Left ventricle myocardium inferior (tissue), 1 donor: ENCODE data around the gene CDC45. TPM values are rescaled to one million over a fixed set of nuclear protein-coding genes. Genes with fewer than 3 reads are reported as not detected.

Experiments
- DNase-seq: peaks from one replicate; pipeline ENCODE4 v3.0.0-alpha.2; 2020
- H3K27ac ChIP-seq: fragments of 200-600 bp; replicated peaks from 2 replicates; pipeline ENCODE4 v1.8.0; 2021
- H3K27me3 ChIP-seq: fragments of 200-600 bp; 2 replicates; pipeline ENCODE4 v1.8.0; 2021; ENCODE audit warnings: low read depth
- H3K36me3 ChIP-seq: fragments of 200-600 bp; 2 replicates; pipeline ENCODE4 v1.8.0; 2021
- H3K4me1 ChIP-seq: fragments of 200-600 bp; 2 replicates; pipeline ENCODE4 v1.8.0; 2021
- H3K4me3 ChIP-seq: fragments of 200-600 bp; 2 replicates; pipeline ENCODE4 v1.8.0; 2021; ENCODE audit warnings: mild to moderate bottlenecking, moderate library complexity
- H3K9me3 ChIP-seq: fragments of 200-600 bp; replicated peaks from 2 replicates; pipeline ENCODE4 v1.8.0; 2021
- CTCF ChIP-seq: fragments of 200-600 bp; IDR thresholded peaks from 2 replicates; pipeline ENCODE4 v1.8.0; 2021; ENCODE audit warnings: antibody characterized with exemption, mild to moderate bottlenecking, borderline replicate concordance
- intact Hi-C: fragments of 100-400 bp; cut with micrococcal nuclease; formaldehyde crosslinking; loops from one replicate; pipeline ENCODE4 v1.11.0; 2022
- total RNA-seq: library from RNA; stranded (reverse); fragmentation: NEBNext Ultra II Directional; extraction: Animal tissue kit (Norgen Biotek cat#: 25700); gene quantifications from one replicate; pipeline ENCODE4 v1.2.1, GENCODE V29; 2021
- donor health status: DM: no; HTN: yes; CAD: no; lungs with severe emphysema.

Gene CDC45
- total RNA-seq, 1 donor from 2014 or later = 0.77 TPM

- peaks cover 81% of the 10 kb centered on the region for H3K36me3 ChIP-seq
- peak; percentile 58 for DNase-seq
- no peak for TF ChIP-seq CTCF
Measured at GRCh38 chr22:19463491-19464469, 15.9 kb upstream of the CDC45 start.

GRCh38 chr22:19464546-19464945 lies 15.2 kb upstream of the CDC45 start:
- Histone ChIP-seq H3K27ac (peak overlapping the region; percentile 44), H3K4me3 (no peak overlapping the region), H3K4me1 (no peaks in the 10 kb centered on the region), H3K27me3 (no peaks in the 10 kb centered on the region), H3K36me3 (peaks cover 82% of the 10 kb centered on the region), H3K9me3 (no peaks in the 10 kb centered on the region)
- TF ChIP-seq CTCF = no peak
- DNase-seq = no peak
- intact Hi-C loops = no loop called here

More at GRCh38 chr22:19463491-19464469, 15.9 kb upstream of the CDC45 start:
- no peak overlapping the region for H3K4me3 ChIP-seq
- intact Hi-C loops = no loop called here
- no peaks in the 10 kb centered on the region for H3K27me3 ChIP-seq
- peak overlapping the region; percentile 44 for H3K27ac ChIP-seq
- no peaks in the 10 kb centered on the region for H3K4me1 ChIP-seq
- no peaks in the 10 kb centered on the region for H3K9me3 ChIP-seq

GRCh38 chr22:19464975-19465374 lies 14.7 kb upstream of the CDC45 start:
- Histone ChIP-seq H3K9me3 (no peaks in the 10 kb centered on the region), H3K27ac (no peak overlapping the region), H3K36me3 (peaks cover 86% of the 10 kb centered on the region), H3K4me3 (no peak overlapping the region), H3K4me1 (no peaks in the 10 kb centered on the region), H3K27me3 (no peaks in the 10 kb centered on the region)
- no peak for DNase-seq
- TF ChIP-seq CTCF = no peak
- intact Hi-C loops = no loop called here

- H3K4me3 ChIP-seq = no peak overlapping the region
- intact Hi-C loops = no loop called here
- H3K27ac ChIP-seq = no peak overlapping the region
- peaks cover 89% of the 10 kb centered on the region for H3K36me3 ChIP-seq
- H3K4me1 ChIP-seq = no peaks in the 10 kb centered on the region
- no peak for DNase-seq
- no peaks in the 10 kb centered on the region for H3K27me3 ChIP-seq
- no peak for TF ChIP-seq CTCF
- H3K9me3 ChIP-seq = no peaks in the 10 kb centered on the region
Measured at GRCh38 chr22:19466126-19466716, 13.5 kb upstream of the CDC45 start.

GRCh38 chr22:19466848-19467752 lies 12.6 kb upstream of the CDC45 start:
- Histone ChIP-seq H3K4me1 (no peaks in the 10 kb centered on the region), H3K27ac (no peak overlapping the region), H3K9me3 (no peaks in the 10 kb centered on the region), H3K27me3 (no peaks in the 10 kb centered on the region), H3K36me3 (peaks cover 94% of the 10 kb centered on the region), H3K4me3 (no peak overlapping the region)
- intact Hi-C loops = no loop called here
- DNase-seq = no peak
- no peak for TF ChIP-seq CTCF
